Peyer's patch (tissue), 4 donors: ENCODE data around the gene MORC4. TPM values are rescaled to one million over a fixed set of nuclear protein-coding genes. Genes with fewer than 3 reads are reported as not detected.

Experiments used
- DNase-seq, 3 donors: peaks; one replicate each; pipeline ENCODE4 v3.0.0-alpha.2; 2017 to 2019
- H3K27ac ChIP-seq, 4 donors: fragments of 200-600 bp; sonication (generic); one replicate each; pipeline ENCODE4 v1.5.1; 2016 to 2019
- H3K27me3 ChIP-seq, 2 donors: fragments of 200-600 bp; sonication (generic); one replicate each; pipeline ENCODE4 v1.5.1; 2019
- H3K36me3 ChIP-seq, 3 donors: fragments of 200-600 bp; sonication (generic); one replicate each; pipeline ENCODE4 v1.5.1; 2016 to 2019
- H3K4me1 ChIP-seq, 4 donors: fragments of 200-600 bp; sonication (generic); one replicate each; pipeline ENCODE4 v1.5.1; 2016 to 2019
- H3K4me3 ChIP-seq, 4 donors: fragments of 200-600 bp; sonication (generic); 1 replicate in 3 of 4; 2 replicates in 1 of 4; pipeline ENCODE4 v1.5.1; 2016 to 2019; ENCODE audit warnings: mild to moderate bottlenecking in 1 of 4
- H3K9me3 ChIP-seq, 4 donors: fragments of 200-600 bp; sonication (generic); one replicate each; pipeline ENCODE4 v1.5.1; 2016 to 2019; ENCODE audit warnings: mild to moderate bottlenecking in 1 of 4
- CTCF ChIP-seq, 6 experiments: fragments of 450-650 bp in 4 of 6; fragments of 200-600 bp in 2 of 6; sonication (generic) in 1 of 6; IDR thresholded peaks; one replicate each; pipeline ENCODE4 v1.5.1; 2017 to 2019; ENCODE audit warnings: antibody characterized with exemption in 6 of 6, mild to moderate bottlenecking in 3 of 6, moderate library complexity in 1 of 6
- POLR2A ChIP-seq, 2 donors: fragments of 450-650 bp; IDR thresholded peaks; one replicate each; pipeline ENCODE4 v1.5.1; 2017; ENCODE audit warnings: antibody characterized with exemption in 2 of 2, mild to moderate bottlenecking in 2 of 2, moderate library complexity in 2 of 2
- total RNA-seq, 4 donors: library from RNA; depleted of rRNA; stranded (reverse); fragments of >200 nt; gene quantifications; one replicate each; pipeline ENCODE4 v1.1.0, GENCODE V29; 2016

The MORC4 gene
- total RNA-seq, 4 donors from 2014 or later, result 5.9 to 47.9 (median 10.4) TPM

- H3K4me1 ChIP-seq, result peaks cover 0 to 7% (median 0%) of the 10 kb centered on the region in 4 donors
- no peaks in the 10 kb centered on the region for H3K9me3 ChIP-seq
- no peak overlapping the region for H3K4me3 ChIP-seq
- H3K27me3 ChIP-seq, result no peaks in the 10 kb centered on the region
- TF ChIP-seq POLR2A (IDR thresholded peaks at IDR 0.05) (no peak), CTCF (IDR thresholded peaks at IDR 0.05) (no peak)
- no peaks in the 10 kb centered on the region for H3K36me3 ChIP-seq
- peak in 1 of 3 donors; percentile 52 for DNase-seq
- H3K27ac ChIP-seq, result no peak overlapping the region
Measured at GRCh38 chrX:106891762-106892460, 108.1 kb downstream of the MORC4 start.

Other genes starting within 250 kb of the MORC4 start
- gene TBC1D8B, start 197.5 kb downstream of the MORC4 start, total RNA-seq, result 10 to 100 TPM; 12.4 to 15.6 (median 14.2) TPM
- not detected for gene RIPPLY1, start 96.9 kb downstream of the MORC4 start, total RNA-seq
- 10 to 100 TPM in 3 of 4 donors, 1 to 10 TPM in 1; 9.9 to 86.5 (median 36.0) TPM for gene CLDN2, start 79.8 kb downstream of the MORC4 start, total RNA-seq
- 10 to 100 TPM; 27.8 to 46.2 (median 37.8) TPM for gene RBM41, start 118.6 kb upstream of the MORC4 start, total RNA-seq
- 10 to 100 TPM in 2 of 4 donors, 1 to 10 TPM in 1, not detected in 1; 1.2 to 26.4 (median 11.9) TPM for gene NUP62CL, start 206.2 kb upstream of the MORC4 start, total RNA-seq
- not detected for gene DNAAF6, start 206.4 kb upstream of the MORC4 start, total RNA-seq